Nephron (organoid): ENCODE measurements around the gene DCTN4.

Source experiments
- H3K27ac Mint-ChIP-seq, 3 experiments: 2 replicates each; pipeline ENCODE4 v1.8.0; 2020; ENCODE audit warnings: mixed read lengths in 3 of 3, mild to moderate bottlenecking in 2 of 3, moderate library complexity in 1 of 3
- H3K27me3 Mint-ChIP-seq: 2 replicates; pipeline ENCODE4 v1.8.0; 2021; ENCODE audit warnings: low read depth, mild to moderate bottlenecking, moderate library complexity, mixed read lengths
- H3K36me3 Mint-ChIP-seq: 2 replicates; pipeline ENCODE4 v1.8.0; 2020; ENCODE audit warnings: low read depth, mixed read lengths
- H3K4me1 Mint-ChIP-seq: 2 replicates; pipeline ENCODE4 v1.8.0; 2020; ENCODE audit warnings: mixed read lengths
- H3K4me3 Mint-ChIP-seq, 3 experiments: 2 replicates each; pipeline ENCODE4 v1.8.0; 2020; ENCODE audit warnings: mild to moderate bottlenecking in 3 of 3, mixed read lengths in 3 of 3, moderate library complexity in 2 of 3
- H3K9me3 Mint-ChIP-seq: 2 replicates; pipeline ENCODE4 v1.8.0; 2020; ENCODE audit warnings: mixed read lengths
- CTCF ChIP-seq, 3 experiments: fragments of 200-600 bp; sonication (generic); IDR thresholded peaks; one replicate each; pipeline ENCODE4 v1.5.0; 2021; ENCODE audit warnings: antibody characterized with exemption in 3 of 3; ENCODE audit not compliant: unreplicated experiment in 3 of 3

Gene DCTN4

DNA sequence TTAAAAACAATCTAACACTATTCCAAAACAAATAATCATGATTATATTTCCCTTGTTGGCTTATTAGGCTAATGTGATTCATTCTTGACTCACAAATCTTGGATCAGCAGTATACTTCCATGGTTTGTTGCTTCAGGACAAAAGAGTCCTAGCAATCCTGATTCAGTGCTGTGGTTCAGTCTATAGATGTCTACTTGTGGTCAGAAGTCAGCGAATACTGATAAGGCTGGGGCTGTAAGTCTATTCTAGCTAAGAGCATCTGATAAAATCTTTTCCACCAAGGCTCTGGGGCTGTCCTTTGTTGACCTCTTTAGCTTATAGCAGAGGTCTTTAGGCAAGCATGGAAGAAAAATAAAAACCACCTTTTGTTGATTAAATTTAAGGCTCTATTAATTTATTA is 15.3 kb upstream of the DCTN4 start:
- Mint-ChIP-seq H3K9me3 (peaks cover 3% of the 10 kb centered on the region), H3K36me3 (no peaks in the 10 kb centered on the region)

GRCh38 chr5:150771034-150771795 is 12.4 kb upstream of the DCTN4 start:
- no peaks in the 10 kb centered on the region for H3K4me1 Mint-ChIP-seq
- no peak for TF ChIP-seq CTCF (IDR thresholded peaks at IDR 0.05; ENCODE audit: unreplicated experiment in 3 of 3)
- no peak overlapping the region for H3K27ac Mint-ChIP-seq

More for the DNA sequence above, 15.3 kb upstream of the DCTN4 start:
- no peak overlapping the region for H3K4me3 Mint-ChIP-seq
- H3K4me1 Mint-ChIP-seq: peaks cover 11% of the 10 kb centered on the region
- no peaks in the 10 kb centered on the region for H3K27me3 Mint-ChIP-seq
- H3K27ac Mint-ChIP-seq: no peak overlapping the region
- no peak for TF ChIP-seq CTCF (IDR thresholded peaks at IDR 0.05; ENCODE audit: unreplicated experiment in 3 of 3)

DNA sequence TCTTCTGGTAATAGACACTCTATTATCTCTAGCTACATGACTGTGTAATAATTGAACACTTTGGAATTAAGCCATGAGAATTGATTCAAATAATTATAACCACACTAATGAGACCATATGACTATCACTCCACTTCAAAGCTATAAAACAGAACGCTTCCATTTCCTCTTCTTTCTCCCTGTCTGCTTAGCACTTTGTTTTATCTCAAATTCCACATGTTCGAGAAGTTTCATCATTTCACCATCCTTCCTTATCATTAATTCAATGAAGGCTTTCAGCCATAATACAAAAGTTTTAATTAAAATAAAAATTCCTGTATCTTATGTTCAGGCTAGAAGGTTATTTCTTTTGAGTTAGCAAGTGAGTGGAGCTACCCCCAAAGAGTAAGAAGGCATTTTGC is 7.4 kb upstream of the DCTN4 start:
- Mint-ChIP-seq H3K27me3 (peaks cover 4% of the 10 kb centered on the region), H3K36me3 (no peaks in the 10 kb centered on the region), H3K4me1 (peaks cover 21% of the 10 kb centered on the region), H3K27ac (no peak overlapping the region), H3K9me3 (peaks cover 3% of the 10 kb centered on the region), H3K4me3 (no peak overlapping the region)
- no peak for TF ChIP-seq CTCF (IDR thresholded peaks at IDR 0.05; ENCODE audit: unreplicated experiment in 3 of 3)

More at GRCh38 chr5:150771034-150771795, 12.4 kb upstream of the DCTN4 start:
- Mint-ChIP-seq H3K36me3 (no peaks in the 10 kb centered on the region), H3K4me3 (no peak overlapping the region), H3K9me3 (peaks cover 3% of the 10 kb centered on the region), H3K27me3 (no peaks in the 10 kb centered on the region)

GRCh38 chr5:150765799-150766169 is 7.0 kb upstream of the DCTN4 start:
- peaks cover 4% of the 10 kb centered on the region for H3K27me3 Mint-ChIP-seq
- H3K4me3 Mint-ChIP-seq: no peak overlapping the region
- no peaks in the 10 kb centered on the region for H3K36me3 Mint-ChIP-seq
- TF ChIP-seq CTCF (IDR thresholded peaks at IDR 0.05; ENCODE audit: unreplicated experiment in 3 of 3): no peak
- H3K4me1 Mint-ChIP-seq: peaks cover 21% of the 10 kb centered on the region
- H3K27ac Mint-ChIP-seq: no peak overlapping the region
- peaks cover 3% of the 10 kb centered on the region for H3K9me3 Mint-ChIP-seq

DNA sequence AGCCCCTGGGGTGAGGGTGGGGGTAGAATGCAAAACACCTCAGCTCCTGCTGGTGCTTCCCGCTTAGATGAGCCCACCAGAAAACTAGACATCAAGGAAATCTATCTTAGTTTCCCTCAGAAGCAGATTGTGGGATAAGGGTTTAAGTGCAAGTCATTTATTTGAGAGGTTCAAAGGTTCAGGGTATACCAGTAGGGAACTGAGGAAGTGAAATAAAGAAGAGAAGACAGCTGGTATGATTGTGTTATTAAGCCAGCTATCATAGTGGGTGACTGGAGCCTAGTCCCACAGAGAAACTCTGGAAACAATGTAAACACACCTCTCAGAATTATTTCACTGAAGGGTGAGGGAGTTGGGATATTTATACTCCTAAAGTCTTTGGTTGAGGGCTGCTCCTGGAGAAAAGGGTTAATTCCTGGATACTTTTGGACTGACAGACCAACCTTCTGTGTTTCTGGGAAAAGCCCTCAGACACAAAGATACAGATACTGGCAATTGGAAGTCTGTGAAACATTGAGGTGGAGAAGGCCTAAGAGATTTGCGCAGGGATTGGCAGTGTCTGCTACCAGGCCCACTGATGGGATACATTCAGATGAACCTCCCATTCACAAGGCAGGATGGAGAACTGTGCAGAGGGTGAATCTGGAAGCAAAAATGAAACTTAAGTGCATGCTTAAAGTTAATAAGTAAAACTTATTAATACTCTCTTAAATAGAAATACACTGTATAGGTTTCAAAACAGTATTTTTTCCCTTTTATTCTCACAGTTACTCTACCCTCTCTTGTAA is 6.4 kb upstream of the DCTN4 start:
- no peaks in the 10 kb centered on the region for H3K9me3 Mint-ChIP-seq
- no peaks in the 10 kb centered on the region for H3K36me3 Mint-ChIP-seq
- H3K27me3 Mint-ChIP-seq: peaks cover 4% of the 10 kb centered on the region
- H3K4me3 Mint-ChIP-seq: no peak overlapping the region
- no peak for TF ChIP-seq CTCF (IDR thresholded peaks at IDR 0.05; ENCODE audit: unreplicated experiment in 3 of 3)
- no peak overlapping the region for H3K27ac Mint-ChIP-seq
- H3K4me1 Mint-ChIP-seq: peaks cover 21% of the 10 kb centered on the region
